ENCODE data around the gene MED12L. TPM values are rescaled to one million over a fixed set of nuclear protein-coding genes. Genes with fewer than 3 reads are reported as not detected.
A peak's percentile ranks its signal among the peaks of the same experiment; 100 is the strongest.

The MED12L gene
- total and polyA plus RNA-seq, 7 donors, result 0.16 to 0.71 (median 0.28) TPM; not detected in 2

DNA sequence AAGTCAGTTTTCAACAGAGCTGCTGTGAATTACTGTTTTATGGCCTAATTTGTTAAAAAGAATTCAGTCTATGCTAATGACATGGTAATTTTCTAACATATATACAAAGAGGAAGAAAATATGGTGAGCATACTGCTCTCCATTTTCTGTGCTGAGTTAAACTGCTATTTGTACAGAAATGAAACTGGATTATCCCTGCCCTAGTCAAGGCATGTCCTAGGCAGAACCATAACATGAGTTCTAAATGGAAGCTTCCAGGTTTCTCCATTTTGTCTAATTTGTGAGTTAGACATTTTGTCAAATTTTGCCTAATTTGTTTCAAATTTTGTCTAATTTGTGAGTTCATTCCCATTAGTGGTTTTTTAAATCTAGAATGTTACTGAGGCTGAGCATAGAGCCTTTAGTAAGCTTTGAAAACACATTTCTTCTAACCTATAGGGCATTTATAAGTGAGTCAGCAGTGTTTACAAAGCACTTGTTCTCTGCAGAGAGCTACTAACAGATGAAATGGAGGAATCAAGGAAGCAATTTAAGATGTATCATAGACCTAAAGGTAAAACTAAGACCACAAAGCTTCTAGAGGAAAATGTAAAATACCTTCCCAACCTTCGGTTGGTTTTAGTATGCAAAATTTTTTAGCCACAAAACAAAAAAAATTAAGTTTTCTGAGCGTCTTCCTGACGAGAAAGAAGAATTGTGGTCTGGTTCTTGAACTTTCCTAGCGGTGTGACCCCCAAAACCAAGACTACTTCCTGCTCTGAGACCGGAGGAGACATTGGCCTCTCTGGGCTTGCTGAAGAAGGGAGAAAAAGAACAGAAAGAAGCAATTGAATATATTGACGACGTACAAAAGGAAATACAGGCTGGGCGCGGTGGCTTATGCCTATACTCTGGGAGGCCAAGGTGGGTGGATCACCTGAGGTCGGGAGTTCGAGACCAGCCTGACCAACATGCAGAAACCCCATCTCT is 183.1 kb downstream of the MED12L start:
- H3K9me3 ChIP-seq, result no peaks in the 10 kb centered on the region
- WGBS, 2 donors, result 60 to 88% methylated on average over 11 of the region's 11 CpGs
- no peak overlapping the region for H3K4me3 ChIP-seq
- peaks cover 0 to 78% (median 19%) of the 10 kb centered on the region in 4 donors for H3K4me1 ChIP-seq
- H3K27ac ChIP-seq, result peak overlapping the region; percentile 52 to 80 (median 72)
- TF ChIP-seq POLR2AphosphoS5 (IDR thresholded peaks at IDR 0.05) (no peak), EP300 (IDR thresholded peaks at IDR 0.05) (no peak), POLR2A (IDR thresholded peaks at IDR 0.05) (no peak)
- TF ChIP-seq, protein P1, sequence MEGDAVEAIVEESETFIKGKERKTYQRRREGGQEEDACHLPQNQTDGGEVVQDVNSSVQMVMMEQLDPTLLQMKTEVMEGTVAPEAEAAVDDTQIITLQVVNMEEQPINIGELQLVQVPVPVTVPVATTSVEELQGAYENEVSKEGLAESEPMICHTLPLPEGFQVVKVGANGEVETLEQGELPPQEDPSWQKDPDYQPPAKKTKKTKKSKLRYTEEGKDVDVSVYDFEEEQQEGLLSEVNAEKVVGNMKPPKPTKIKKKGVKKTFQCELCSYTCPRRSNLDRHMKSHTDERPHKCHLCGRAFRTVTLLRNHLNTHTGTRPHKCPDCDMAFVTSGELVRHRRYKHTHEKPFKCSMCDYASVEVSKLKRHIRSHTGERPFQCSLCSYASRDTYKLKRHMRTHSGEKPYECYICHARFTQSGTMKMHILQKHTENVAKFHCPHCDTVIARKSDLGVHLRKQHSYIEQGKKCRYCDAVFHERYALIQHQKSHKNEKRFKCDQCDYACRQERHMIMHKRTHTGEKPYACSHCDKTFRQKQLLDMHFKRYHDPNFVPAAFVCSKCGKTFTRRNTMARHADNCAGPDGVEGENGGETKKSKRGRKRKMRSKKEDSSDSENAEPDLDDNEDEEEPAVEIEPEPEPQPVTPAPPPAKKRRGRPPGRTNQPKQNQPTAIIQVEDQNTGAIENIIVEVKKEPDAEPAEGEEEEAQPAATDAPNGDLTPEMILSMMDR (IDR thresholded peaks at IDR 0.05), result no peak
- no peaks in the 10 kb centered on the region for H3K27me3 ChIP-seq
- H3K36me3 ChIP-seq, result no peaks in the 10 kb centered on the region
- no peak for DNase-seq
- intact Hi-C loops (cut with DNase I), result loop anchor here (5.0 to 10.0 kb wide), 2 partner anchors 506 to 1196 kb away; partner anchors contain the start of gene SIAH2

GRCh38 chr3:151269631-151270030 is 184.2 kb downstream of the MED12L start:
- H3K4me3 ChIP-seq, result no peak overlapping the region
- no peaks in the 10 kb centered on the region for H3K27me3 ChIP-seq
- no peaks in the 10 kb centered on the region for H3K9me3 ChIP-seq
- no peaks in the 10 kb centered on the region for H3K36me3 ChIP-seq
- no peak for DNase-seq
- no peak for TF ChIP-seq POLR2A (IDR thresholded peaks at IDR 0.05)
- TF ChIP-seq POLR2AphosphoS5 (IDR thresholded peaks at IDR 0.05), result peak in 1 of 4 donors; percentile 15
- TF ChIP-seq EP300 (IDR thresholded peaks at IDR 0.05), result no peak
- TF ChIP-seq, protein P1 (IDR thresholded peaks at IDR 0.05), result no peak
- WGBS, 2 donors, result 78 to 84% methylated on average over 5 of the region's 5 CpGs
- intact Hi-C loops (cut with DNase I), result loop anchor here (5.0 to 10.0 kb wide), 2 partner anchors 507 to 1195 kb away; partner anchors contain the start of gene SIAH2
- peaks cover 0 to 67% (median 15%) of the 10 kb centered on the region in 4 donors for H3K4me1 ChIP-seq
- H3K27ac ChIP-seq, result peak overlapping the region; percentile 53 to 80 (median 72)

- no peak overlapping the region for H3K27ac ChIP-seq
- no peaks in the 10 kb centered on the region for H3K9me3 ChIP-seq
- TF ChIP-seq, protein P1 (IDR thresholded peaks at IDR 0.05), result no peak
- TF ChIP-seq POLR2A (IDR thresholded peaks at IDR 0.05) (no peak), EP300 (IDR thresholded peaks at IDR 0.05) (no peak), POLR2AphosphoS5 (IDR thresholded peaks at IDR 0.05) (no peak)
- H3K4me3 ChIP-seq, result no peak overlapping the region
- peaks cover 0 to 31% (median 5%) of the 10 kb centered on the region in 4 donors for H3K4me1 ChIP-seq
- WGBS, 2 donors, result 69 to 83% methylated on average over 5 of the region's 5 CpGs
- no peaks in the 10 kb centered on the region for H3K27me3 ChIP-seq
- no peaks in the 10 kb centered on the region for H3K36me3 ChIP-seq
- intact Hi-C loops (cut with DNase I), result no loop called here
- DNase-seq, result no peak
Measured at GRCh38 chr3:151275091-151275490, 189.6 kb downstream of the MED12L start.

- Histone ChIP-seq H3K4me3 (peak overlapping the region; percentile 16 to 33 (median 22)), H3K27ac (peak overlapping the region in 3 of 4 donors; percentile 1 to 30 (median 13))
- intact Hi-C loops (cut with DNase I), result no loop called here
Measured at GRCh38 chr3:151276038-151276686, 190.7 kb downstream of the MED12L start.

More at GRCh38 chr3:151276038-151276686, 190.7 kb downstream of the MED12L start:
- DNase-seq, result no peak
- H3K27me3 ChIP-seq, result no peaks in the 10 kb centered on the region
- no peaks in the 10 kb centered on the region for H3K36me3 ChIP-seq
- H3K4me1 ChIP-seq, result peaks cover 0 to 23% (median 5%) of the 10 kb centered on the region in 4 donors
- 61 to 82% methylated on average over 2 of the region's 2 CpGs for WGBS, 2 donors
- H3K9me3 ChIP-seq, result no peaks in the 10 kb centered on the region
- TF ChIP-seq POLR2AphosphoS5 (IDR thresholded peaks at IDR 0.05), result no peak
- TF ChIP-seq, protein P1 (IDR thresholded peaks at IDR 0.05), result no peak
- TF ChIP-seq POLR2A (IDR thresholded peaks at IDR 0.05), result no peak
- no peak for TF ChIP-seq EP300 (IDR thresholded peaks at IDR 0.05)
